Testis (tissue), 3 donors: Measurements from ENCODE around the gene KLF8. TPM values are rescaled to one million over a fixed set of nuclear protein-coding genes. Genes with fewer than 3 reads are reported as not detected.

Experiments used
- DNase-seq: peaks from one replicate; pipeline ENCODE4 v3.0.0-alpha.2; 2019
- H3K27ac ChIP-seq, 2 donors: fragments of 200-600 bp; sonication (generic); one replicate each; pipeline ENCODE4 v1.5.1; 2019
- H3K27me3 ChIP-seq: fragments of 200-600 bp; sonication (generic); one replicate; pipeline ENCODE4 v1.5.1; 2019
- H3K36me3 ChIP-seq: fragments of 200-600 bp; sonication (generic); one replicate; pipeline ENCODE4 v1.5.1; 2017; ENCODE audit warnings: low read depth; ENCODE audit errors: missing control alignments
- H3K4me1 ChIP-seq: fragments of 200-600 bp; sonication (generic); one replicate; pipeline ENCODE4 v1.5.1; 2019
- H3K4me3 ChIP-seq, 2 donors: fragments of 200-600 bp; sonication (generic); one replicate each; pipeline ENCODE4 v1.5.1; 2017 to 2019
- H3K9me3 ChIP-seq: fragments of 200-600 bp; sonication (generic); one replicate; pipeline ENCODE4 v1.5.1; 2017
- POLR2A ChIP-seq: fragments of 450-650 bp; IDR thresholded peaks from one replicate; pipeline ENCODE4 v1.6.1; 2017; ENCODE audit warnings: antibody characterized with exemption, mild to moderate bottlenecking, moderate library complexity
- WGBS, 2 donors: methylation state at CpG; one replicate each; pipeline ENCODE4 v1.1.5; 2018; 5-methylcytosine and 5-hydroxymethylcytosine counted together
- intact Hi-C: fragments of 100-400 bp; cut with DNase I; formaldehyde crosslinking; loops from one replicate; pipeline ENCODE4 v1.15.1; 2023; ENCODE audit warnings: low total_unique reads
- polyA plus RNA-seq: library from polyadenylated mRNA; stranded (reverse); fragments of 350-450 nt; fragmentation: Illumina TruSeq; extraction: RNeasy Lipid Tissue Mini Kit (QIAGEN cat#74804); gene quantifications from one replicate; pipeline ENCODE4 v1.2.3, GENCODE V29; 2014; ENCODE audit warnings: low read depth, low replicate concordance; ENCODE audit not compliant: insufficient read depth
- total RNA-seq, 2 donors: library from RNA; depleted of rRNA; stranded (reverse); fragments of >200 nt; gene quantifications; one replicate each; pipeline ENCODE4 v1.2.3, GENCODE V29; 2016
- TF ChIP-seq, protein P1 (sequence below), 3 experiments: fragments of 450-650 bp in 2 of 3; fragments of 200-600 bp in 1 of 3; sonication (generic) in 1 of 3; IDR thresholded peaks; one replicate each; pipeline ENCODE4 v1.5.1; 2016 to 2019; ENCODE audit warnings: antibody characterized with exemption in 3 of 3, mild to moderate bottlenecking in 2 of 3, moderate library complexity in 1 of 3

KLF8 gene
- total and polyA plus RNA-seq, 3 donors from 2014 or later, result 8.0 to 21.4 (median 11.7) TPM

DNA sequence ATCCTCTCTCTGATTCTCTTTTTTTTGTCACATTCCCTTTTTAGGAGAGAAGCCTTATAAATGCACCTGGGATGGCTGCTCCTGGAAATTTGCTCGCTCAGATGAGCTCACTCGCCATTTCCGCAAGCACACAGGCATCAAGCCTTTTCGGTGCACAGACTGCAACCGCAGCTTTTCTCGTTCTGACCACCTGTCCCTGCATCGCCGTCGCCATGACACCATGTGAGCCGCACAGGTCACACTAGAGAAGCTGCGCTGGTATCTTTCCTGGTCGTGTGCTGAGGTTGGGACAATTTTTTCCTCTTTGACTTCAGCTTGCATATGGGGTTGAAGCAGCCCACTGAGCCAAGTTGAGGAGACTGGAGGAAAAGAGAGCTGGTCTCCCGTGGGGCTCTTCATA is 52.1 kb downstream of the KLF8 start:
- Histone ChIP-seq H3K27me3 (no peaks in the 10 kb centered on the region), H3K4me1 (no peaks in the 10 kb centered on the region), H3K27ac (no peak overlapping the region), H3K9me3 (no peaks in the 10 kb centered on the region), H3K4me3 (no peak overlapping the region), H3K36me3 (no peaks in the 10 kb centered on the region)
- DNase-seq, result no peak
- intact Hi-C loops, result no loop called here
- 27 to 76% methylated on average over 13 of the region's 13 CpGs for WGBS, 2 donors
- TF ChIP-seq, protein P1, sequence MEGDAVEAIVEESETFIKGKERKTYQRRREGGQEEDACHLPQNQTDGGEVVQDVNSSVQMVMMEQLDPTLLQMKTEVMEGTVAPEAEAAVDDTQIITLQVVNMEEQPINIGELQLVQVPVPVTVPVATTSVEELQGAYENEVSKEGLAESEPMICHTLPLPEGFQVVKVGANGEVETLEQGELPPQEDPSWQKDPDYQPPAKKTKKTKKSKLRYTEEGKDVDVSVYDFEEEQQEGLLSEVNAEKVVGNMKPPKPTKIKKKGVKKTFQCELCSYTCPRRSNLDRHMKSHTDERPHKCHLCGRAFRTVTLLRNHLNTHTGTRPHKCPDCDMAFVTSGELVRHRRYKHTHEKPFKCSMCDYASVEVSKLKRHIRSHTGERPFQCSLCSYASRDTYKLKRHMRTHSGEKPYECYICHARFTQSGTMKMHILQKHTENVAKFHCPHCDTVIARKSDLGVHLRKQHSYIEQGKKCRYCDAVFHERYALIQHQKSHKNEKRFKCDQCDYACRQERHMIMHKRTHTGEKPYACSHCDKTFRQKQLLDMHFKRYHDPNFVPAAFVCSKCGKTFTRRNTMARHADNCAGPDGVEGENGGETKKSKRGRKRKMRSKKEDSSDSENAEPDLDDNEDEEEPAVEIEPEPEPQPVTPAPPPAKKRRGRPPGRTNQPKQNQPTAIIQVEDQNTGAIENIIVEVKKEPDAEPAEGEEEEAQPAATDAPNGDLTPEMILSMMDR (IDR thresholded peaks at IDR 0.05), result no peak
- TF ChIP-seq POLR2A, result no peak

DNA sequence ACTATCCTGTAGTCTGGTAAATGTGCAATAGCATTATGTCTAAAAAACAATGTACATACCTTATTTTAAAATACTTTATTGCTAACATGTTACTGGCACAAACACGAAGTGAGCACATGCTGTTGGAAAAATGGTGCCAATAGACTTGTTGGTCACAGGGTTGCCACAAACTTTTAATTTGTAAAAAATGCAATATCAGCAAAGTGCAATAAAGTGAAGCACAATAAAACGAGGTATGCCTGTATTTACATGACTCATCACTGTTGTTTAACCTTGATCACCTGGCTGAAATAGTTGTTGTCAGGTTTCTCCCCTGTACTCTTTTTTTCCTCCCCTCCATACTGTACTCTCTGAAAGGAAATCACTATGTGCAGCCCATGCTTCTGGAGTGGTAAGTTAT is 56.5 kb downstream of the KLF8 start:
- WGBS, 2 donors, result 79 to 96% methylated on average over 2 of the region's 2 CpGs
- no peak overlapping the region for H3K27ac ChIP-seq
- intact Hi-C loops, result no loop called here

GRCh38 chrX:56289449-56289848 is 57.3 kb downstream of the KLF8 start:
- intact Hi-C loops, result no loop called here
- WGBS, 2 donors, result 100% methylated on average over 1 of the region's 1 CpG
- no peak for DNase-seq

More for the DNA sequence above, 56.5 kb downstream of the KLF8 start:
- no peaks in the 10 kb centered on the region for H3K9me3 ChIP-seq
- H3K36me3 ChIP-seq, result no peaks in the 10 kb centered on the region
- no peak overlapping the region for H3K4me3 ChIP-seq
- TF ChIP-seq, protein P1 (IDR thresholded peaks at IDR 0.05), result no peak
- TF ChIP-seq POLR2A, result no peak
- no peak for DNase-seq
- H3K4me1 ChIP-seq, result no peaks in the 10 kb centered on the region
- H3K27me3 ChIP-seq, result no peaks in the 10 kb centered on the region

GRCh38 chrX:56308726-56309125 is 76.6 kb downstream of the KLF8 start:
- Histone ChIP-seq H3K27ac (no peak overlapping the region), H3K36me3 (no peaks in the 10 kb centered on the region), H3K4me3 (no peak overlapping the region), H3K9me3 (no peaks in the 10 kb centered on the region), H3K4me1 (no peaks in the 10 kb centered on the region), H3K27me3 (no peaks in the 10 kb centered on the region)
- 64 to 100% methylated on average over 1 of the region's 1 CpG for WGBS, 2 donors
- DNase-seq, result no peak
- TF ChIP-seq, protein P1 (IDR thresholded peaks at IDR 0.05), result no peak
- no peak for TF ChIP-seq POLR2A
- intact Hi-C loops, result no loop called here

More at GRCh38 chrX:56289449-56289848, 57.3 kb downstream of the KLF8 start:
- no peaks in the 10 kb centered on the region for H3K27me3 ChIP-seq
- no peaks in the 10 kb centered on the region for H3K36me3 ChIP-seq
- no peaks in the 10 kb centered on the region for H3K9me3 ChIP-seq
- TF ChIP-seq, protein P1 (IDR thresholded peaks at IDR 0.05), result no peak
- no peak for TF ChIP-seq POLR2A
- no peaks in the 10 kb centered on the region for H3K4me1 ChIP-seq
- H3K27ac ChIP-seq, result no peak overlapping the region
- H3K4me3 ChIP-seq, result no peak overlapping the region

GRCh38 chrX:56309881-56310280 is 77.7 kb downstream of the KLF8 start:
- Histone ChIP-seq H3K27ac (no peak overlapping the region), H3K9me3 (no peaks in the 10 kb centered on the region), H3K4me3 (no peak overlapping the region), H3K36me3 (no peaks in the 10 kb centered on the region), H3K27me3 (no peaks in the 10 kb centered on the region), H3K4me1 (no peaks in the 10 kb centered on the region)
- intact Hi-C loops, result no loop called here
- no peak for TF ChIP-seq POLR2A
- TF ChIP-seq, protein P1 (IDR thresholded peaks at IDR 0.05), result no peak
- WGBS, 2 donors, result 90 to 100% methylated on average over 1 to 4 of the region's 4 CpGs
- DNase-seq, result no peak
